A673 (cell line): Measurements from ENCODE around the gene PIGN.

ENCODE experiments used
- CTCF ChIP-seq: fragments of 300-800, 200-600 bp; sonication (generic); conservative IDR thresholded peaks from 2 replicates; pipeline ENCODE4 v1.5.1; 2017; ENCODE audit warnings: low read depth, mild to moderate bottlenecking, antibody characterized with exemption, low read length, moderate library complexity, mixed read lengths
- EZH2 ChIP-seq: fragments of 200-600 bp; sonication (generic); IDR thresholded peaks from 2 replicates; pipeline ENCODE4 v1.6.1; 2017; ENCODE audit warnings: borderline replicate concordance, low read depth, mild to moderate bottlenecking, mixed read lengths, antibody characterized with exemption, low read length; ENCODE audit not compliant: poor library complexity, severe bottlenecking

GRCh38 chr18:62172298-62172697 lies 14.6 kb downstream of the PIGN start:
- no peak for TF ChIP-seq CTCF
- TF ChIP-seq EZH2 = no peak
